Measurements from ENCODE around the gene DUSP3. TPM values are rescaled to one million over a fixed set of nuclear protein-coding genes. Genes with fewer than 3 reads are reported as not detected.

The DUSP3 gene
- total RNA-seq, 1 experiment from 2014 or later, result 16.9 TPM

- Histone ChIP-seq H2BK120ac (ENCODE audit: low read depth, low read length, poor library complexity, severe bottlenecking) (no peak overlapping the region), H3T11ph (ENCODE audit: low read length) (no peak overlapping the region), H3K9ac (ENCODE audit: extremely low read depth, insufficient read length, low read length) (no peak overlapping the region), H4K20me1 (ENCODE audit: control insufficient read depth, insufficient read depth, insufficient read length) (no peaks in the 10 kb centered on the region), H3K9me3 (ENCODE audit: control insufficient read depth, low read depth, low read length) (no peaks in the 10 kb centered on the region), H2BK20ac (ENCODE audit: low read depth, low read length, poor library complexity, severe bottlenecking) (no peak overlapping the region), H3K23me2 (ENCODE audit: insufficient read length, low read depth, low read length, poor library complexity, severe bottlenecking) (peaks cover 4% of the 10 kb centered on the region), H2BK5ac (ENCODE audit: insufficient read length, low read length) (no peak overlapping the region), H3K27ac (ENCODE audit: insufficient read length, low read depth, low read length) (no peak overlapping the region), H2AK5ac (ENCODE audit: insufficient read length, low read length) (no peak overlapping the region), H3K4me1 (ENCODE audit: insufficient read depth, low read length) (no peaks in the 10 kb centered on the region), H3K14ac (ENCODE audit: insufficient read depth, low read length) (no peak overlapping the region), H4K8ac (replicated peaks; ENCODE audit: insufficient read length, low read depth, low read length) (no peak overlapping the region), H2AFZ (ENCODE audit: low read length) (no peak overlapping the region), H3K27me3 (ENCODE audit: insufficient read depth, low read length) (no peaks in the 10 kb centered on the region), H3K4me2 (ENCODE audit: insufficient read depth, insufficient read length, low read length) (no peak overlapping the region), H2BK12ac (ENCODE audit: insufficient read length, low read depth, low read length) (no peak overlapping the region), H3K23ac (ENCODE audit: insufficient read length, low read depth, low read length) (no peak overlapping the region), H4K91ac (ENCODE audit: insufficient read length, low read depth, low read length) (no peak overlapping the region), H3K18ac (ENCODE audit: insufficient read length, low read depth, low read length) (no peak overlapping the region), H3K56ac (ENCODE audit: insufficient read length, low read depth, low read length) (no peak overlapping the region), H4K5ac (ENCODE audit: insufficient read length, low read depth, low read length) (no peak overlapping the region), H3K79me1 (ENCODE audit: insufficient read depth, low read depth, low read length, poor library complexity, severe bottlenecking) (no peaks in the 10 kb centered on the region), H3K4ac (ENCODE audit: low read depth, low read length) (no peak overlapping the region), H2BK15ac (ENCODE audit: low read depth, low read length) (no peak overlapping the region), H3K79me2 (ENCODE audit: insufficient read depth, low read length) (no peaks in the 10 kb centered on the region)
- DNase-seq, result no peak
- Mint-ChIP-seq H3K27me3 (ENCODE audit: low read depth) (peaks cover 31% of the 10 kb centered on the region), H3K36me3 (ENCODE audit: insufficient read depth in 1 of 3, low read depth in 3 of 3) (no peaks in the 10 kb centered on the region), H3K4me1 (peaks cover 11 to 12% of the 10 kb centered on the region in 2 experiments), H3K4me3 (no peak overlapping the region), H3K9me3 (no peaks in the 10 kb centered on the region), H3K27ac (no peak overlapping the region)
- WGBS (ENCODE audit: extremely low coverage, insufficient read length, low lambda C conversion rate), result no CpG with 5 or more reads among the region's 2 CpGs
- TF ChIP-seq, protein P1, sequence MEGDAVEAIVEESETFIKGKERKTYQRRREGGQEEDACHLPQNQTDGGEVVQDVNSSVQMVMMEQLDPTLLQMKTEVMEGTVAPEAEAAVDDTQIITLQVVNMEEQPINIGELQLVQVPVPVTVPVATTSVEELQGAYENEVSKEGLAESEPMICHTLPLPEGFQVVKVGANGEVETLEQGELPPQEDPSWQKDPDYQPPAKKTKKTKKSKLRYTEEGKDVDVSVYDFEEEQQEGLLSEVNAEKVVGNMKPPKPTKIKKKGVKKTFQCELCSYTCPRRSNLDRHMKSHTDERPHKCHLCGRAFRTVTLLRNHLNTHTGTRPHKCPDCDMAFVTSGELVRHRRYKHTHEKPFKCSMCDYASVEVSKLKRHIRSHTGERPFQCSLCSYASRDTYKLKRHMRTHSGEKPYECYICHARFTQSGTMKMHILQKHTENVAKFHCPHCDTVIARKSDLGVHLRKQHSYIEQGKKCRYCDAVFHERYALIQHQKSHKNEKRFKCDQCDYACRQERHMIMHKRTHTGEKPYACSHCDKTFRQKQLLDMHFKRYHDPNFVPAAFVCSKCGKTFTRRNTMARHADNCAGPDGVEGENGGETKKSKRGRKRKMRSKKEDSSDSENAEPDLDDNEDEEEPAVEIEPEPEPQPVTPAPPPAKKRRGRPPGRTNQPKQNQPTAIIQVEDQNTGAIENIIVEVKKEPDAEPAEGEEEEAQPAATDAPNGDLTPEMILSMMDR (conservative IDR thresholded peaks at IDR 0.05), result no peak
Measured at GRCh38 chr17:43784068-43784467, 5.3 kb upstream of the DUSP3 start.
